Breast epithelium (tissue), 3 donors: ENCODE data around the gene MTMR2.

Experiments
- POLR2A ChIP-seq: fragments of 450-650 bp; IDR thresholded peaks from one replicate; pipeline ENCODE4 v1.6.1; 2016; ENCODE audit warnings: antibody characterized with exemption, mild to moderate bottlenecking, moderate library complexity
- TF ChIP-seq, protein P1 (sequence below), 3 donors: fragments of 450-650 bp; IDR thresholded peaks; one replicate each; pipeline ENCODE4 v1.5.1; 2016 to 2017; ENCODE audit warnings: antibody characterized with exemption in 3 of 3, mild to moderate bottlenecking in 3 of 3, moderate library complexity in 3 of 3

DNA sequence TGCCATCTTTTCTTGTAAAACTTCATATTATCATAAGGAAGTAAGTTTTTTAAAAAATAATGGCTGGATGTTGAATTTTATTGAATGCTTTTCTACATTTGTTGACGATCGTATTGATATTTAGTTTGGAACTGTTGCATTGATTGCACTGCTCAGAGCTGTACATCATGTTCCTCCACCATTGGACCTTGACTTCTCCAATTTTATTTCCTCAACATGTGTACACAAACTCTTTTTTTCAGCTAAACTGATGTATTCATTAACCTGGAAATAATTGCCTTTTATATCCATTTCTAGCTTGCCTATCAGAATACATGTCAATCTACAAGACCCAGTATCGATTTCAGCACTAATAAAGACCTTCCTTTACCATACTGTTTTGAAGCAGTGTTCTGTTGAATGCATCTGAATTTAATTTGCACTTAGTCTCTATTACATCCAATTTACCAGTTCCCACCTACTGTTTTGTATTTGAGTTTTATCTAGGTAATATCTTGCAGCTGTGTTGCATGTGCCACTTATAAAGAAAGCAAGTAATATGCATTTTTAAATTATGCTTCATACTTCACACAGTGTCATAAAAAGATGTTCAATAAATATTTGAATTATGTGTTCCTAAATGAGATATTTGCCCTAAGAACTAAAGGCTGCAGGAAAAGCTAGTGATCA, 128.1 kb downstream of the MTMR2 start:
- TF ChIP-seq, protein P1, sequence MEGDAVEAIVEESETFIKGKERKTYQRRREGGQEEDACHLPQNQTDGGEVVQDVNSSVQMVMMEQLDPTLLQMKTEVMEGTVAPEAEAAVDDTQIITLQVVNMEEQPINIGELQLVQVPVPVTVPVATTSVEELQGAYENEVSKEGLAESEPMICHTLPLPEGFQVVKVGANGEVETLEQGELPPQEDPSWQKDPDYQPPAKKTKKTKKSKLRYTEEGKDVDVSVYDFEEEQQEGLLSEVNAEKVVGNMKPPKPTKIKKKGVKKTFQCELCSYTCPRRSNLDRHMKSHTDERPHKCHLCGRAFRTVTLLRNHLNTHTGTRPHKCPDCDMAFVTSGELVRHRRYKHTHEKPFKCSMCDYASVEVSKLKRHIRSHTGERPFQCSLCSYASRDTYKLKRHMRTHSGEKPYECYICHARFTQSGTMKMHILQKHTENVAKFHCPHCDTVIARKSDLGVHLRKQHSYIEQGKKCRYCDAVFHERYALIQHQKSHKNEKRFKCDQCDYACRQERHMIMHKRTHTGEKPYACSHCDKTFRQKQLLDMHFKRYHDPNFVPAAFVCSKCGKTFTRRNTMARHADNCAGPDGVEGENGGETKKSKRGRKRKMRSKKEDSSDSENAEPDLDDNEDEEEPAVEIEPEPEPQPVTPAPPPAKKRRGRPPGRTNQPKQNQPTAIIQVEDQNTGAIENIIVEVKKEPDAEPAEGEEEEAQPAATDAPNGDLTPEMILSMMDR (IDR thresholded peaks at IDR 0.05), result no peak
- TF ChIP-seq POLR2A, result no peak
